GM18517 (cell line): ENCODE data around the gene TBC1D28.
"Not testable (repeated sequence)": the region's sequence is repeated elsewhere in the genome, so short reads cannot be mapped to it uniquely, and the experiment has no call there.

Experiments
- ATAC-seq: cut with Tn5 transposase; IDR thresholded peaks from one replicate; pipeline ENCODE4 v1.9.1; 2021; ENCODE audit warnings: mild to moderate bottlenecking, moderate library complexity; ENCODE audit not compliant: unreplicated experiment

Gene TBC1D28

DNA sequence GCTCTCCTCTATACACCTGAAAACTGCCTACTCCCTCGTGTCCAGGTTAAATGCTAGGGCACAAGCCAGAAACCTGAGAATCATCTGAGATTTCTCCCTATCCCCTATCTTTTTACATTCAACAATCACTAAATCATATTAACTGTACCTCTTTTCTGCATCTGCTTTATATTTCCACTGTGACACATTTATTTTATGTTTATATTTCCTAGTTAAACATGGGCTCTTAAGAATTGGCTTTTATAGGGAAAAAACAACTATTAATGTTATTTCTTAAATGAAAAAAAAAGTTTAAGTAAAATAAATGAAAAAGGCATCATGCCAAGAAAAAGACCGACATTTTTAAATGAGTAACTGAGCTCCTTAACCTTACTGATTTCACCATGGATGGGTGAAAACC, 26.6 kb downstream of the TBC1D28 start:
- not testable (repeated sequence) for ATAC-seq

DNA sequence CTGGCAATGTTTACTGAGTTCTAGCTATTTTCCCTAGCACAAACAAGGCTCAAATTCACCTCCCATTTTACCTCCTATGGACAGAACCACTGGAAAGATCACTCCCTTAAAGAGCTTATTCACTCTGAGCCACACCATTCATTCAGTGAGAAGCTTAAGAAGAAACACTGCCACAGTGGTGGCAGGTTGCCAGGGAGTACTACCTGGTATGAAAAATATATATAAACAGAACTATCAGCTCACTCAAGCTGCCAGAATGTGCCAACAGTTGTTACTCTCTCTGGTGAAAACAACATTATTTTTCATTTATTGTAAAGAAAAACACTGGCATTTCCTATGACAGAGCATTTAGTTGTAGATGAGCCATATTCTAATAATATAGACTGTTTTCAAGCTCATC, 31.2 kb downstream of the TBC1D28 start:
- not testable (repeated sequence) for ATAC-seq

GRCh38 chr17:18593138-18593537, 51.1 kb downstream of the TBC1D28 start:
- not testable (repeated sequence) for ATAC-seq
